Measurements from ENCODE around the gene TMF1.

Gene TMF1

GRCh38 chr3:68972358-68972979 lies 79.7 kb downstream of the TMF1 start:
- no peak for DNase-seq
